Endothelial cell of umbilical vein (primary cell): ENCODE data around the gene GPR17.

Source experiments
- EZH2 ChIP-seq: IDR thresholded peaks from 2 replicates; pipeline ENCODE4 v1.6.1; 2012; ENCODE audit warnings: borderline replicate concordance, low read depth, mild to moderate bottlenecking, moderate library complexity, low read length, inconsistent platforms; ENCODE audit not compliant: severe bottlenecking
- GATA2 ChIP-seq: IDR thresholded peaks from 2 replicates; pipeline ENCODE4 v1.7.0; 2011; ENCODE audit warnings: low read depth, mild to moderate bottlenecking, moderate library complexity, mixed read lengths, low read length; ENCODE audit not compliant: insufficient read length, insufficient read depth
- MYC ChIP-seq: IDR thresholded peaks from one replicate; pipeline ENCODE4 v1.6.1; 2011; ENCODE audit warnings: mild to moderate bottlenecking, low read depth, low read length
- POLR2A ChIP-seq: IDR thresholded peaks from 2 replicates; pipeline ENCODE4 v1.6.1; 2012; ENCODE audit warnings: low read depth, mild to moderate bottlenecking, control low read depth, low read length
- POLR2AphosphoS5 ChIP-seq: IDR thresholded peaks from 2 replicates; pipeline ENCODE4 v1.6.1; 2012; ENCODE audit warnings: low read depth, mild to moderate bottlenecking, control low read depth, low read length, moderate library complexity; ENCODE audit not compliant: insufficient read depth
- TF ChIP-seq, protein P1 (sequence below), 2 donors: IDR thresholded peaks; 1 replicate in 1 of 2; 2 replicates in 1 of 2; pipeline ENCODE4 v1.5.1; 2011; ENCODE audit warnings: low read length in 2 of 2, mild to moderate bottlenecking in 2 of 2, moderate library complexity in 2 of 2, control low read depth in 1 of 2, inconsistent platforms in 1 of 2, low read depth in 1 of 2; ENCODE audit not compliant: insufficient read depth in 1 of 2; ENCODE audit errors: extremely low read depth in 1 of 2
- TF ChIP-seq, protein P2 (sequence below): IDR thresholded peaks from 2 replicates; pipeline ENCODE4 v1.6.1; 2011; ENCODE audit not compliant: insufficient read depth, insufficient read length

DNA sequence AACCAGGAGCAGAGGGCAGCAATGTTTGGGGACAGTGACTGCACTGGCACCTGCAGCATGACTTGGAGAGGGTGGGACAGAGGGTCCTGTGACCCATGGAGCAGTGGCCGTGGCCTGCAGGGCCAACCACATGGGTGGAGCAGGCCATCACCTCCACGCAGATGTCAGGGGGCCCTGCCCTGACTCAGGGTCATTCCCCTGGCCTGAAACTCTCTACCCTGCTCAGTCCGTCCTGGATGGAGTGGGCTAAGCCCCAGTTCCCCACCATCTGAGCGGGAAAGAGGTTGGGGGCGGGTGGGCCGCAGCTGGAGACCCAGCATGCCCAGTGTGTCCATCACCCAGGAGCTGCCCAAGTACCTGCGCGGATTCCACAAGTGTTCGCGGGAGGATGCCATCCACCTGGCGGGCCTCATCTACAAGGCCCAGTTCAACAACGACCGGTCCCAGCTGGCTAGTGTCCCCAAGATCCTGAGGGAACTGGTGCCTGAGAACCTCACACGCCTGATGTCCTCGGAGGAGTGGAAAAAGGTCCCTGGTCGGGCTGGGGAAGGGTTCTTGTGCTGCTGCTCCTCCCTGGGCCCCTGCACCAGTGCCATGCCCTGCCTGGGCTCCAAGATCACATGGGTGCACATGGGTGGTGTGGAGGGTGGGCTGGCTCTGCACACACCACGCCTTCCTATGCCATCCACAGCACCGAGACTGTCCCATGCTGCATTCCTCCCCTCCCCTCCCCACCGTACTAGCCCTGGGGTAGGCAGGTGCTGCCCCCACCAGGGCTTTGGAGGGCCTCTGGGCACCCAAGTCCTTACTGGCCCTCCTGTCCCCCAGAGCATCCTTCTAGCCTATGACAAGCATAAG is 10.3 kb upstream of the GPR17 start:
- TF ChIP-seq EZH2 (no peak), MYC (no peak), POLR2AphosphoS5 (no peak), POLR2A (no peak), GATA2 (no peak)
- TF ChIP-seq, protein P1, sequence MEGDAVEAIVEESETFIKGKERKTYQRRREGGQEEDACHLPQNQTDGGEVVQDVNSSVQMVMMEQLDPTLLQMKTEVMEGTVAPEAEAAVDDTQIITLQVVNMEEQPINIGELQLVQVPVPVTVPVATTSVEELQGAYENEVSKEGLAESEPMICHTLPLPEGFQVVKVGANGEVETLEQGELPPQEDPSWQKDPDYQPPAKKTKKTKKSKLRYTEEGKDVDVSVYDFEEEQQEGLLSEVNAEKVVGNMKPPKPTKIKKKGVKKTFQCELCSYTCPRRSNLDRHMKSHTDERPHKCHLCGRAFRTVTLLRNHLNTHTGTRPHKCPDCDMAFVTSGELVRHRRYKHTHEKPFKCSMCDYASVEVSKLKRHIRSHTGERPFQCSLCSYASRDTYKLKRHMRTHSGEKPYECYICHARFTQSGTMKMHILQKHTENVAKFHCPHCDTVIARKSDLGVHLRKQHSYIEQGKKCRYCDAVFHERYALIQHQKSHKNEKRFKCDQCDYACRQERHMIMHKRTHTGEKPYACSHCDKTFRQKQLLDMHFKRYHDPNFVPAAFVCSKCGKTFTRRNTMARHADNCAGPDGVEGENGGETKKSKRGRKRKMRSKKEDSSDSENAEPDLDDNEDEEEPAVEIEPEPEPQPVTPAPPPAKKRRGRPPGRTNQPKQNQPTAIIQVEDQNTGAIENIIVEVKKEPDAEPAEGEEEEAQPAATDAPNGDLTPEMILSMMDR (IDR thresholded peaks at IDR 0.05; ENCODE audit: extremely low read depth in 1 of 2, insufficient read depth in 1 of 2, low read depth in 1 of 2, low read length in 2 of 2), result no peak
- TF ChIP-seq, protein P2, sequence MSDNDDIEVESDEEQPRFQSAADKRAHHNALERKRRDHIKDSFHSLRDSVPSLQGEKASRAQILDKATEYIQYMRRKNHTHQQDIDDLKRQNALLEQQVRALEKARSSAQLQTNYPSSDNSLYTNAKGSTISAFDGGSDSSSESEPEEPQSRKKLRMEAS, result no peak
